ENCODE measurements around the gene GALNS.

- no peak for TF ChIP-seq CTCF (conservative IDR thresholded peaks at IDR 0.05; ENCODE audit: low read depth in 2 of 2)
- no peak for TF ChIP-seq POLR2AphosphoS5 (IDR thresholded peaks at IDR 0.05; ENCODE audit: low read depth)
Observed at GRCh38 chr16:88850531-88851199, 6.1 kb downstream of the GALNS start.

Data from GM23338 (cell line).